IMR-90 (cell line): Measurements from ENCODE around the gene SH2D1B. TPM values are rescaled to one million over a fixed set of nuclear protein-coding genes. Genes with fewer than 3 reads are reported as not detected.

ENCODE experiments used
- ATAC-seq: fragments of 200-7000 bp; cut with Tn5 transposase; 2 replicates; pipeline ENCODE4 v1.9.1; 2020; ENCODE audit warnings: low read depth, mild to moderate bottlenecking, moderate library complexity
- BruUV-seq: library from RNA; stranded (reverse); fragments of 400-500 nt; replicated peaks from 2 replicates; lab custom pipeline; 2021; lab: Mats Ljungman, UMichigan
- CTCF ChIA-PET: fragments of 300-600 bp; formaldehyde crosslinking; extraction: SDS; loops from one replicate; lab custom pipeline; 2021; ENCODE audit warnings: antibody characterized with exemption; lab: Yijun Ruan, JAX
- POLR2A ChIA-PET: fragments of 300-600 bp; sonication (Branson Sonifier 250); formaldehyde crosslinking; loops from one replicate; lab custom pipeline; 2022; ENCODE audit warnings: antibody characterized with exemption; ENCODE audit not compliant: unreplicated experiment; lab: Charles Lee
- DNase-seq: peaks from one replicate; pipeline ENCODE4 v3.0.0; 2013
- H2AFZ ChIP-seq: replicated peaks from 2 replicates; pipeline ENCODE3; 2013; ENCODE audit warnings: low read length, mild to moderate bottlenecking; ENCODE audit not compliant: poor library complexity
- H2AK5ac ChIP-seq: 2 replicates; pipeline ENCODE4 v1.6.1; 2013; ENCODE audit warnings: low read depth, low read length, inconsistent platforms
- H2AK9ac ChIP-seq: replicated peaks from 2 replicates; pipeline ENCODE3; 2013; ENCODE audit warnings: mild to moderate bottlenecking, low read depth, low read length, moderate library complexity; ENCODE audit not compliant: poor library complexity
- H2BK120ac ChIP-seq: 2 replicates; pipeline ENCODE4 v1.6.1; 2013; ENCODE audit warnings: low read depth, low read length, inconsistent platforms
- H2BK15ac ChIP-seq: 3 replicates; pipeline ENCODE4 v1.6.1; 2013; ENCODE audit warnings: low read depth, low read length, inconsistent platforms
- H2BK20ac ChIP-seq: 2 replicates; pipeline ENCODE4 v1.6.1; 2013; ENCODE audit warnings: low read depth, mild to moderate bottlenecking, inconsistent platforms, low read length, moderate library complexity
- H2BK5ac ChIP-seq: 2 replicates; pipeline ENCODE4 v1.6.1; 2013; ENCODE audit warnings: mild to moderate bottlenecking, low read depth, low read length, inconsistent platforms; ENCODE audit not compliant: poor library complexity, severe bottlenecking
- H3K14ac ChIP-seq: replicated peaks from 2 replicates; pipeline ENCODE4 v1.6.1; 2013; ENCODE audit warnings: low read depth, low read length, inconsistent platforms
- H3K18ac ChIP-seq: 2 replicates; pipeline ENCODE4 v1.6.1; 2013; ENCODE audit warnings: low read depth, low read length, control low read depth
- H3K23ac ChIP-seq: 2 replicates; pipeline ENCODE4 v1.6.1; 2013; ENCODE audit warnings: low read depth, low read length, inconsistent platforms
- H3K27ac ChIP-seq: 2 replicates; pipeline ENCODE4 v1.5.1; 2013; ENCODE audit warnings: mild to moderate bottlenecking, control low read depth, low read length; ENCODE audit not compliant: insufficient read depth
- H3K27me3 ChIP-seq: 2 replicates; pipeline ENCODE4 v1.6.1; 2013; ENCODE audit warnings: low read length; ENCODE audit not compliant: control insufficient read depth, insufficient read depth
- H3K36me3 ChIP-seq: 2 replicates; pipeline ENCODE4 v1.6.1; 2013; ENCODE audit warnings: low read length, mixed read lengths; ENCODE audit not compliant: control insufficient read depth, insufficient read depth
- H3K4ac ChIP-seq: 2 replicates; pipeline ENCODE4 v1.6.1; 2013; ENCODE audit warnings: low read depth, low read length, inconsistent platforms
- H3K4me1 ChIP-seq: 2 replicates; pipeline ENCODE4 v1.6.1; 2013; ENCODE audit warnings: low read length, mixed read lengths; ENCODE audit not compliant: control insufficient read depth, insufficient read depth
- H3K4me2 ChIP-seq: 2 replicates; pipeline ENCODE4 v1.6.1; 2013; ENCODE audit warnings: low read depth, mild to moderate bottlenecking, control low read depth, low read length, moderate library complexity
- H3K4me3 ChIP-seq: 2 replicates; pipeline ENCODE4 v1.5.1; 2013; ENCODE audit warnings: low read depth, mild to moderate bottlenecking, control low read depth, low read length, moderate library complexity; ENCODE audit not compliant: insufficient read depth
- H3K56ac ChIP-seq: 2 replicates; pipeline ENCODE4 v1.6.1; 2013; ENCODE audit warnings: low read length, inconsistent platforms; ENCODE audit not compliant: insufficient read depth; ENCODE audit errors: extremely low read depth
- H3K79me1 ChIP-seq, 2 experiments: 2 replicates each; pipeline ENCODE4 v1.6.1; 2013; ENCODE audit warnings: low read length in 2 of 2, inconsistent platforms in 1 of 2, low read depth in 1 of 2
- H3K9ac ChIP-seq: 2 replicates; pipeline ENCODE4 v1.6.1; 2013; ENCODE audit warnings: low read depth, low read length, control low read depth
- H3K9me1 ChIP-seq: 2 replicates; pipeline ENCODE4 v1.6.1; 2013; ENCODE audit warnings: low read length, inconsistent platforms; ENCODE audit not compliant: insufficient read depth
- H3K9me3 ChIP-seq: 2 replicates; pipeline ENCODE4 v1.6.1; 2013; ENCODE audit warnings: low read length; ENCODE audit not compliant: control insufficient read depth, insufficient read depth
- H4K20me1 ChIP-seq: 2 replicates; pipeline ENCODE4 v1.6.1; 2013; ENCODE audit warnings: low read length, inconsistent platforms; ENCODE audit not compliant: insufficient read depth
- H4K5ac ChIP-seq: 2 replicates; pipeline ENCODE4 v1.6.1; 2013; ENCODE audit warnings: mild to moderate bottlenecking, low read depth, low read length, control low read depth
- H4K8ac ChIP-seq, 2 experiments: 2 replicates each; pipeline ENCODE4 v1.6.1; 2013; ENCODE audit warnings: low read depth in 2 of 2, low read length in 2 of 2, control low read depth in 1 of 2, inconsistent platforms in 1 of 2
- H4K91ac ChIP-seq: 2 replicates; pipeline ENCODE4 v1.6.1; 2013; ENCODE audit warnings: low read depth, low read length, inconsistent platforms; ENCODE audit not compliant: insufficient read depth
- BHLHE40 ChIP-seq: fragments of 150-350 bp; IDR thresholded peaks from 2 replicates; pipeline ENCODE4 v1.6.1; 2016; ENCODE audit warnings: mild to moderate bottlenecking, low read depth, low read length
- CEBPB ChIP-seq: IDR thresholded peaks from 2 replicates; pipeline ENCODE4 v1.6.1; 2012; ENCODE audit warnings: low read depth, low read length, improper control_type of control experiment
- CHD1 ChIP-seq: IDR thresholded peaks from 2 replicates; pipeline ENCODE4 v1.6.1; 2012; ENCODE audit warnings: low read depth, low read length, improper control_type of control experiment
- CTCF ChIP-seq: conservative IDR thresholded peaks from 2 replicates; pipeline ENCODE4 v1.5.1; 2012; ENCODE audit warnings: mild to moderate bottlenecking, low read depth, low read length, improper control_type of control experiment
- ELK1 ChIP-seq: fragments of 150-350 bp; IDR thresholded peaks from 2 replicates; pipeline ENCODE4 v1.6.1; 2016; ENCODE audit warnings: low read depth, mild to moderate bottlenecking, low read length, moderate library complexity, borderline replicate concordance
- FOS ChIP-seq: fragments of 150-350 bp; IDR thresholded peaks from 2 replicates; pipeline ENCODE4 v1.6.1; 2016; ENCODE audit warnings: low read depth, low read length
- MAFK ChIP-seq: IDR thresholded peaks from 2 replicates; pipeline ENCODE4 v1.6.1; 2012; ENCODE audit warnings: low read depth, low read length, improper control_type of control experiment
- MAZ ChIP-seq: IDR thresholded peaks from 2 replicates; pipeline ENCODE4 v1.6.1; 2012; ENCODE audit warnings: low read depth, mild to moderate bottlenecking, low read length, improper control_type of control experiment, moderate library complexity, borderline replicate concordance
- MXI1 ChIP-seq: IDR thresholded peaks from 2 replicates; pipeline ENCODE4 v1.6.1; 2012; ENCODE audit warnings: low read depth, mild to moderate bottlenecking, low read length, moderate library complexity, borderline replicate concordance
- NFE2L2 ChIP-seq: fragments of 150-350 bp; IDR thresholded peaks from 2 replicates; pipeline ENCODE4 v1.6.1; 2016; ENCODE audit warnings: low read depth, mild to moderate bottlenecking, low read length
- POLR2A ChIP-seq: IDR thresholded peaks from 2 replicates; pipeline ENCODE4 v1.6.1; 2012; ENCODE audit warnings: mild to moderate bottlenecking, low read depth, low read length
- RAD21 ChIP-seq: IDR thresholded peaks from 2 replicates; pipeline ENCODE4 v1.6.1; 2012; ENCODE audit warnings: low read length, improper control_type of control experiment
- RCOR1 ChIP-seq: IDR thresholded peaks from 2 replicates; pipeline ENCODE4 v1.6.1; 2012; ENCODE audit warnings: mild to moderate bottlenecking, low read length, improper control_type of control experiment; ENCODE audit not compliant: insufficient replicate concordance
- RFX5 ChIP-seq: IDR thresholded peaks from 2 replicates; pipeline ENCODE4 v1.8.0; 2012; ENCODE audit warnings: low read depth, mild to moderate bottlenecking, low read length, moderate library complexity
- SMC3 ChIP-seq: fragments of 150-350 bp; IDR thresholded peaks from 2 replicates; pipeline ENCODE4 v1.6.1; 2016; ENCODE audit warnings: low read depth, mild to moderate bottlenecking, antibody characterized with exemption, low read length, moderate library complexity
- USF2 ChIP-seq: fragments of 150-350 bp; IDR thresholded peaks from 2 replicates; pipeline ENCODE4 v1.6.1; 2017; ENCODE audit warnings: mild to moderate bottlenecking, antibody characterized with exemption, low read length, low read depth
- WGBS, 2 experiments: methylation state at CpG; one replicate each; pipeline versions ENCODE4 v1.1.5 to v1.1.7; 2013; ENCODE audit warnings: missing lambda C conversion rate in 2 of 2; ENCODE audit not compliant: insufficient read length in 1 of 2; ENCODE audit errors: extremely low coverage in 2 of 2; 5-methylcytosine and 5-hydroxymethylcytosine counted together
- dilution Hi-C: fragments of 300-500 bp; cut with HindIII; formaldehyde crosslinking; loops from one replicate; pipeline ENCODE4 v1.14.3; 2018; ENCODE audit warnings: low sequenced_read_pairs; ENCODE audit not compliant: unreplicated experiment
- in situ Hi-C: fragments of 300-500 bp; cut with MboI; formaldehyde crosslinking; loops from 3 replicates; pipeline ENCODE4 v1.14.3; 2019; ENCODE audit warnings: low sequenced_read_pairs, inconsistent platforms, mixed read lengths
- intact Hi-C: fragments of 100-400 bp; cut with micrococcal nuclease; formaldehyde crosslinking; loops from 2 replicates; pipeline ENCODE4 v1.10.0; 2022
- polyA plus RNA-seq, 3 experiments: library from polyadenylated mRNA; depleted of rRNA; stranded (reverse); fragments of >200 nt; gene quantifications; 2 replicates each; pipeline ENCODE4 v1.2.3, GENCODE V29; 2012; ENCODE audit warnings: low replicate concordance in 1 of 3
- total RNA-seq: library from RNA; depleted of rRNA; stranded (reverse); fragments of >200 nt; gene quantifications from 2 replicates; pipeline ENCODE4 v1.2.3, GENCODE V29; 2012

Gene SH2D1B
- total and polyA plus RNA-seq, 2 of the 4 experiments (the other 2 are of a cell fraction): 0.03 to 0.18 TPM

- Histone ChIP-seq H3K79me1 (no peaks in the 10 kb centered on the region), H3K9ac (no peak overlapping the region), H3K27me3 (peaks cover 23% of the 10 kb centered on the region), H3K9me3 (no peaks in the 10 kb centered on the region), H3K18ac (no peak overlapping the region), H3K36me3 (no peaks in the 10 kb centered on the region), H4K5ac (no peak overlapping the region), H2BK120ac (no peak overlapping the region), H4K91ac (no peak overlapping the region), H3K9me1 (no peaks in the 10 kb centered on the region; the same call in 1 of the 2 replicates), H3K56ac (no peak overlapping the region), H3K4me3 (no peak overlapping the region), H3K14ac (no peak overlapping the region), H3K4me1 (no peaks in the 10 kb centered on the region), H4K8ac (no peak overlapping the region), H4K20me1 (no peaks in the 10 kb centered on the region), H3K4me2 (no peak overlapping the region), H2AK9ac (no peak overlapping the region), H2BK5ac (no peak overlapping the region), H2AFZ (no peak overlapping the region), H3K23ac (no peak overlapping the region), H3K4ac (no peak overlapping the region), H2AK5ac (no peak overlapping the region), H2BK15ac (no peak overlapping the region), H3K27ac (no peak overlapping the region), H2BK20ac (no peak overlapping the region)
- WGBS, 2 experiments: 93% methylated on average over 7 of the region's 10 CpGs; no CpG with 5 or more reads in 1 of the 2 experiments
- BruUV-seq: no TSS peak
- dilution Hi-C loops (no loop called here), intact Hi-C loops (no loop called here), in situ Hi-C loops (no loop called here)
- POLR2A ChIA-PET: no interaction called here
- no peak for TF ChIP-seq POLR2A
- no peak for TF ChIP-seq CHD1
- no peak for TF ChIP-seq SMC3
- TF ChIP-seq NFE2L2: no peak
- TF ChIP-seq CTCF: no peak
- TF ChIP-seq RFX5: no peak
- TF ChIP-seq FOS: no peak
- no peak for TF ChIP-seq USF2
- no peak for TF ChIP-seq ELK1
- TF ChIP-seq RCOR1: no peak
- no peak for TF ChIP-seq MXI1
- no peak for TF ChIP-seq MAZ
- TF ChIP-seq RAD21: no peak
- TF ChIP-seq MAFK: no peak
- no peak for TF ChIP-seq CEBPB
- TF ChIP-seq BHLHE40: no peak
- DNase-seq (no peak), ATAC-seq (no peak)
- CTCF ChIA-PET: no interaction called here
These were observed 46.5 kb downstream of the SH2D1B start for GRCh38 chr1:162365284-162366020.
